ENCODE data around the gene UST.

- TF ChIP-seq POLR2AphosphoS5 (IDR thresholded peaks at IDR 0.05) (no peak), CTCF (IDR thresholded peaks at IDR 0.05) (no peak), POLR2A (IDR thresholded peaks at IDR 0.05) (no peak), EP300 (IDR thresholded peaks at IDR 0.05; ENCODE audit: low read depth) (no peak)
Observed at GRCh38 chr6:149108038-149108748, 361.4 kb downstream of the UST start.
